Frontal cortex (tissue), 4 donors: Measurements from ENCODE around the gene WDR74. TPM values are rescaled to one million over a fixed set of nuclear protein-coding genes. Genes with fewer than 3 reads are reported as not detected.
"Not testable (repeated sequence)": the region's sequence is repeated elsewhere in the genome, so short reads cannot be mapped to it uniquely, and the experiment has no call there.

Source experiments
- DNase-seq, 2 donors: peaks; one replicate each; pipeline ENCODE4 v3.0.0; 2012; ENCODE audit warnings: low spot score in 2 of 2
- FAIRE-seq: peaks from 2 replicates; lab custom pipeline; 2012; peaks lifted over from hg19 to GRCh38; lab: Jason Lieb, UNC
- total RNA-seq: library from RNA; depleted of rRNA; stranded (reverse); fragments of >200 nt; gene quantifications from one replicate; pipeline ENCODE4 v1.2.3, GENCODE V29; 2014
- donor health status: control.
- donor health status: control.
- donor health status: control.

The WDR74 gene
- total RNA-seq, 1 donor from 2014 or later: 48.5 TPM

DNA sequence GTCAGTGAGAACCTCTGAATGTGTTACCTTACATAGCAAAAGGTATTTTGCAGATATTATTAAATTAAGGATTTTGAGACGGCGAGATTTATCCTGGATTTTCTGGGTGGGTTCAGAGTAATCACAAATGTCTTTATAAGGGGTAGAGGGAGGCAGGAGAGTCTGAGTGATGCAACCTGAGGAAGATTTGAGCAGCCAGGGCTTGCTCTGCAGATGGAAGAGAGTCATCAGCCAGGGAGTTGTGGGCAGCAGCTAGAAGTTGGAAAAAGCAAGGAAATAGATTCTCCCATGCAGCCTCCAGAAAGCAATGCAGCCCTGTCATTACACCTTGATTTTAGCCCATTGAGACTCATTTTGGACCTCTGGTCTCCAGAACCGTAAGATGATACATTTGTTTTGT is 4.1 kb upstream of the WDR74 start:
- DNase-seq: no peak
- no peak for FAIRE-seq

DNA sequence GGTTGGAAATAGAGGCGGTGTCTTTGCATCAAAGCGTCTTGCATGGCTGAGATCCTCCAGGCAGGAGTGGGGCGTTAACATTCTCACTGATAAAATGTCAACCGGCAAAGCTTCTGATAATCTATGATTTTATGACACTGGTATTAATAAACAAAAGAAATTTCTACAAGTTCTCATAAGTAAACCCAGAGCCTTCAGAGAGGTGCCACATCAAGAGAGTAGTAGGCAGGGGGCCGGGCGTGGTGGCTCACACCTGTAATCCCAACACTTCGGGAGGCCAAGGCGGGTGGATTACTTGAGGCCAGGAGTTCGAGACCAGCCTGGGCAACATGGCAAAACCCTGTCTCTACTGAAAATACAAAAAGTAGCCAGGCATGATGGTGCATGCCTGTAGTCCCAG is 3.5 kb upstream of the WDR74 start:
- DNase-seq, FAIRE-seq: not testable (repeated sequence)

- DNase-seq: no peak
These were observed 2.9 kb upstream of the WDR74 start for GRCh38 chr11:62842171-62842741.

GRCh38 chr11:62841361-62842170 is 2.2 kb upstream of the WDR74 start:
- FAIRE-seq: peak; percentile 99

More at GRCh38 chr11:62842171-62842741, 2.9 kb upstream of the WDR74 start:
- no peak for FAIRE-seq

GRCh38 chr11:62840721-62841360 is 1.5 kb upstream of the WDR74 start:
- not testable (repeated sequence) for FAIRE-seq, DNase-seq

More at GRCh38 chr11:62841361-62842170, 2.2 kb upstream of the WDR74 start:
- peak; percentile 76 to 93 for DNase-seq

- no peak for FAIRE-seq
These were observed 4.1 kb downstream of the WDR74 start for GRCh38 chr11:62835336-62835735.

GRCh38 chr11:62832336-62833234 is 6.8 kb downstream of the WDR74 start, which contains the start of gene TEX54:
TEX54 (minus strand) TSS chr11:62832841.
- FAIRE-seq (no peak), DNase-seq (peak in 1 of 2 donors; percentile 40)

More at GRCh38 chr11:62835336-62835735, 4.1 kb downstream of the WDR74 start:
- no peak for DNase-seq

DNA sequence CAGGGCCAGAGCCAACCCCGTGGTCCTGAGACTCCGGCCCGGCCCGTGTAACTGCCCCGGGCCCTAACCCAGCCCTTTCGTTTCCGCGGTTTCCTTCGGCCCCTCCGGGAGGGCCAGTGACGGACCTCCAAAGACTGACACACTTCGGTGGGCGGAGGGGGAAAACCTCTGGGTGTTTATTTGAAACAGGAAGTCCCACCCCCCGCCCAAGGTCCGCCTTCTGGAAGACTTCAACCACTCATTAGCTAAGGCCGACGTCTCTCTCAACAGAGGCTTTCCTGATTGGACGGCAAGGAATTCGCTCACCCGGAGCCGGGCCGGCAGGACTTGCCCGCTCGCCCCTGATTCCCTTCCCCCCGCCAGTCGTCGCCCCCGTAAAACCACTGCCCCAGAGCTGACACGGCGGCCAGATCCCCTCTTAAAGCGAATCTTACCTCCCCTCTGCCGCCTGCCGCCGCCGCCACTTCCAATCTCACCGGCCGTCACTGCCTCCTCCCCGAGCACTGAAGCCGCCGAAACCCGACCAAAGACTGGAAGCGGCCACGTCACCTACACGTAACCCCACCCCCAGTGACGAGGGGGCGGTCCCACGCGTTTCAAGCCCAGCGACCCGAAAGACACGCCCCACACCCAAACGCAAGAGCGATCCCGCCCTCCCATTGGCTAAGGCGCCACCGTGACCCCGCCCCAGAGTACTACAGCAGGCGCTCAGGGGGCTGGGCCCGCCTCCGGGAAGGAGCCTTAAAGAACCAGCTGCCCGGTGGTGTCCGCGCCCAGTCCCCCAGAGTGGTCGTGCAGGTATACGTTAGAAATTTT is 7.7 kb downstream of the WDR74 start, which contains the start of gene STX5:
Gene STX5 (minus strand): TSS at position 532 of the 816 bp plus-strand sequence. CDS start 808 bp downstream, outside the sequence.
- FAIRE-seq: peak; percentile 76

DNA sequence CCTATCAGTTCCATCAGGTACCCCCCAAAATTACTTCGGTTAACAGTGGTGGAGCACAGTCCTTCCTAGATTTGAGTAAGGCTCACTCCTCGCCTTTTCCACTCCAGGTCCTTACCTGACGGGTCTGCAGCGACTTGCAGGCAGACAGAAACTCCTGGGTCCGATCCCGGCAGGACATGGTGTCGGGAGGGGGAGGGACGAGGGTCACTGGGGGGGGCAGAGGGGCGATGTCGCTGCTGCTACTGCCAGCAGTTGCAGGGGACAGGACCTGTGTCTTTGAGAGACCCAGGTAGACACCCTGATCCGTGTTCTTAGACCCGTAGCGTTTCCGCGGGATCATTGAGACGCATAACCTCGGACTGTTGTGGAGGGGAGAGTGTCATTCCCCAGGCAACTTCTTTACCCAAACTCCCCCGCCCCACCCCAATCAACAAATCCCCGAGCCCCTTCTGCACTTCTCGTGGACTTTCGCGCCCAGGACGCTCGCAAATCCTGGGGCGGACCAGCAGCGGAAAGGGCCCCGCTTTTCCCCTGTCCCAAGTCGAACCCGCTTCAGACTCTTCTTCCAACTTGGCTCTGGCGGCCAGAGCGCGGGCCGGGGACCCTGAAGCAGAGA is 8.4 kb downstream of the WDR74 start:
- DNase-seq (peak in 1 of 2 donors; percentile 27), FAIRE-seq (no peak)

More for the DNA sequence above, 7.7 kb downstream of the WDR74 start, which contains the start of gene STX5:
- DNase-seq: peak; percentile 93 to 98

DNA sequence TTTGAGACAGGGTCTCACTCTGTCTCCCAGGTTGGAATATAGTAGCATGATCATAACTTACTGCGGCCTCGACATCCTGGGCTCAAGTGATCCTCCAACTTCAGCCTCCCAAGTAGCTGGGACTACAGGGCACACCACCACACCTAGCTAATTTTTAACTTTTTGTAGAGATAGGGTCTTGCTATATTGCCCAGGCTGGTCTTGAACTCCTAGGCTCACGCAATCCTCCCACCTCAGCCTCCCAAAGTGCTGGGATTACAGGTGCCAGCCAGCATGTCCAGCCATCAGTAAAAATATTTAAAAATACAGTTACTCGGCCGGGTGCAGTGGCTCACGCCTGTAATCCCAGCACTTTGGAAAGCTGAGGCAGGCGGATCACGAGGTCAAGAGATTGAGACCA is 11.3 kb downstream of the WDR74 start:
- not testable (repeated sequence) for DNase-seq, FAIRE-seq

- no peak for FAIRE-seq
- DNase-seq: no peak
These were observed 15.7 kb downstream of the WDR74 start for GRCh38 chr11:62823677-62824076.

DNA sequence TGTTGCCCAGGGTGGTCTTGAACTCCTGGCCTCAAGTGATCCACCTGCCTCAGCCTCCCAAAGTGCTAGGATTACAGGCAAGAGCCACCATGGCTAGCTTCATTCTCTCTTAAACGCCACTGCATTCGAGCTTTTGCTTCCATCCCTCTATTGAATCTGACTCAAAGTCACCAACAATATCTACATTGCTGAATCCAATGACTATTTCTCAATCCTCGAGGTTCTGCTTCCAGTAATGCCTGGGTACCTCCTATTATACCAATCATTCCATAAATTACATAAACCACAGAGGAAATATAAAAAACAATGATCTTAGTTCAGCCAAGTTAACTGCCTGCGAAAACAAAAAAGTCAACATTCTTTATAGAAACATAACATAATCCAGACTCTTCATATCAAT is 22.3 kb downstream of the WDR74 start:
- DNase-seq (no peak), FAIRE-seq (no peak)

DNA sequence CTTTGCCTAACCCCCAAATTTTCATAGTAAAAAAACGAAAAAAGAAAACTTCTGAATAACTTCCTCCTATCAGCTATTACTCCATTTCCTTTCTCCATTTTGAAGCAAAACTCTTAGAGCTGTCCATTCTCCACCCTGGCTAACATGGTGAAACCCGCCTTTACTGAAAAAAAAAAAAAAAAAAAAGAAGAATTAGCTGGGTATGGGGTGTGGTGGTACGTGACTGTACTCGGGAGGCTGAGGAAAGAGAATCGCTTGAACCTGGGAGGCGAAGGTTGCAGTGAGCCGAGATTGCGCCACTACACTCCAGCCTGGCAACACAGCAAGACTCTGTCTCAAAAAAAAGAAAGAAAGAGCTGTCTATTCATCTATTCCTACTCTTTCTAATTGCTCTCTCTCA is 22.8 kb downstream of the WDR74 start:
- FAIRE-seq (no peak), DNase-seq (no peak)

DNA sequence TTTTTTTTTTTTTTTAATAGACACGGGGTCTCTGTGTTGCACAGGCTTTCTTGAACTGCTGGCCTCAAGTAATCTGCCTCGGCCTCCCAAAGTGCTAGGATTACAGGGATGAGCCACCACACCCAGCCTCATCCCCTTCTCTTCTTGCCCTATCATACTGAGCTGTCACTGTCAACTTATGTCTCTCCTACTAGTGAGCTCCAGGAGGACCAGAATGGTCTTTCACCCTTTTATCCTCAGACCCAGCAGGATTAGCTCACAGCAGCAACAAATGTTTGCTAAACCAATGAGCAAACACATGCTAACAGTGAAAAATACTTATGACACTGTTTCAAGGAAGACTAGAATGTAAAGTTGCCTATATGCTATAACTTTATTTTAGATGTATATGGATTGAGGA is 27.7 kb downstream of the WDR74 start:
- no peak for FAIRE-seq

DNA sequence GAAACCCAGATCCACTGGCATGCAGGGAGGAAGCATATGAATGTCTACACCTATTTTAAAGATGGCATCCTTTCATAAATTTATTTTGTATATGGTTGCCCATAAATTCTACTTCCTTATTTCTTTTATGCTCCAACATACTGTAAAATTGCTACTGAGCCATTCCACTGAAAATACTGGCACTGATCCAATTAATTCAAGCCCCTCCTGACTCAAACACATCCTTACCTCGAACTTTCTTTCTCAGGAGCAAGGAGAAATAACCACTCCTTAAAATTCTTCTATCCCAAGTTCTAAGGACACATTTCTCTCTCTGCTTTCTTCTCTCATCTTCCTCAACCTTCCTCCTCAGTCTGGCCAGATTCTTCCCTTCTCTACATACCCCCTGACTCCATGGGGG is 28.6 kb downstream of the WDR74 start:
- DNase-seq (no peak), FAIRE-seq (no peak)

More for the DNA sequence above, 27.7 kb downstream of the WDR74 start:
- no peak for DNase-seq

- no peak for DNase-seq
- no peak for FAIRE-seq
These were observed 32.7 kb downstream of the WDR74 start for GRCh38 chr11:62806611-62807121.

DNA sequence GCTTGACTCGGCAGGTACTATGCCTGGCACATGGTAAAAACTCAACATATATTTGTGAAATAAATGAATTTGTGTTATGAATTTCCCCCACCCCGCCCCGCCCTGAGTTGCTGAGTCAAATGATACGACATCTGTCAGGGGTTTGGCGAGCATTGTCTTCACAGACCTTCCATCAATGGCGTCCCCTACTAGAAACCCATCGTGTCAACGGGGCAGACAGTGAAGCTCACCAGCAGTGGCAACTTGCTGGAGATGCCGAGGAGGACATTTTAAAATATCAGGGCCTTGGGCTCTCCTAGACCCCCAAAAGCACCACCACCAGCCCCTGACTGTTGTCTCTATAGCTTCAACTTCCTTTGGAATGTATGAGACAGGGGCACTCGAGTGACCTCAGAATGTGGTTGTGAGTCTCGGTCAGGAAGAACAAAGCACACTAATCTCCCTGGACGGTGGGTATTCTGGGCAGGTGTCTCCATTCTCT is 33.4 kb downstream of the WDR74 start:
- DNase-seq (no peak), FAIRE-seq (no peak)
